HepG2 (cell line): Measurements from ENCODE around the gene GPATCH3. TPM values are rescaled to one million over a fixed set of nuclear protein-coding genes. Genes with fewer than 3 reads are reported as not detected.

Experiments
- ATF3 ChIP-seq: sonication (generic); formaldehyde crosslinking; IDR thresholded peaks from 2 replicates; pipeline ENCODE4 v1.4.0; 2020; ENCODE audit warnings: missing genetic modification reagents
- HNF4G ChIP-seq, 2 experiments: sonication (generic) in 1 of 2; formaldehyde crosslinking in 1 of 2; IDR thresholded peaks; 2 replicates each; pipeline versions ENCODE4 v1.4.0 to v1.6.1; 2011 to 2020; ENCODE audit warnings: borderline replicate concordance in 2 of 2, low read depth in 2 of 2, mild to moderate bottlenecking in 2 of 2, low read length in 1 of 2, missing genetic modification reagents in 1 of 2, moderate library complexity in 1 of 2
- KDM1A ChIP-seq: IDR thresholded peaks from 2 replicates; pipeline ENCODE4 v1.6.1; 2016; ENCODE audit warnings: missing compliant biosample characterization
- MYNN ChIP-seq: sonication (generic); formaldehyde crosslinking; IDR thresholded peaks from 2 replicates; pipeline ENCODE4 v1.4.0; 2020; ENCODE audit warnings: mild to moderate bottlenecking, low read depth, missing genetic modification reagents
- NFKB2 ChIP-seq: sonication (generic); formaldehyde crosslinking; IDR thresholded peaks from 2 replicates; pipeline ENCODE4 v1.4.0; 2020; ENCODE audit warnings: missing genetic modification reagents, borderline replicate concordance
- REXO4 ChIP-seq: sonication (generic); formaldehyde crosslinking; IDR thresholded peaks from 2 replicates; pipeline ENCODE4 v1.8.0; 2022; ENCODE audit warnings: missing genetic modification reagents, mild to moderate bottlenecking, borderline replicate concordance
- SOX13 ChIP-seq, 3 experiments: fragments of 450-650 bp in 1 of 3; sonication (generic) in 1 of 3; formaldehyde crosslinking in 1 of 3; IDR thresholded peaks in 2 of 3; conservative IDR thresholded peaks in 1 of 3; 2 replicates each; pipeline versions ENCODE4 v1.5.0 to v1.6.1; 2016 to 2020; ENCODE audit warnings: antibody characterized with exemption in 1 of 3, mild to moderate bottlenecking in 1 of 3, missing compliant biosample characterization in 1 of 3, missing genetic modification reagents in 1 of 3, moderate library complexity in 1 of 3
- SP1 ChIP-seq, 2 experiments: fragments of 450-650 bp in 1 of 2; sonication (generic) in 1 of 2; formaldehyde crosslinking in 1 of 2; IDR thresholded peaks; 2 replicates each; pipeline versions ENCODE4 v1.4.0 to v1.6.1; 2016 to 2020; ENCODE audit warnings: missing genetic modification reagents in 1 of 2
- SRSF1 ChIP-seq: fragments of 200-400 bp; formaldehyde crosslinking; optimal IDR thresholded peaks from 2 replicates; pipeline ENCODE3; 2017; ENCODE audit warnings: mild to moderate bottlenecking, low read depth, low read length, moderate library complexity
- TFDP1 ChIP-seq: IDR thresholded peaks from 2 replicates; pipeline ENCODE4 v1.6.1; 2016; ENCODE audit warnings: missing compliant biosample characterization, missing genetic modification reagents, borderline replicate concordance
- XBP1 ChIP-seq: sonication (generic); formaldehyde crosslinking; IDR thresholded peaks from 2 replicates; pipeline ENCODE4 v1.5.0; 2020; ENCODE audit warnings: missing genetic modification reagents
- ZBTB26 ChIP-seq: IDR thresholded peaks from 2 replicates; pipeline ENCODE4 v1.6.1; 2016; ENCODE audit warnings: missing compliant biosample characterization, missing genetic modification reagents, borderline replicate concordance
- ZBTB38 ChIP-seq: sonication (generic); formaldehyde crosslinking; IDR thresholded peaks from 2 replicates; pipeline ENCODE4 v1.5.1; 2020; ENCODE audit warnings: mild to moderate bottlenecking, missing genetic modification reagents
- ZNF124 ChIP-seq: sonication (generic); formaldehyde crosslinking; IDR thresholded peaks from 2 replicates; pipeline ENCODE4 v1.4.0; 2020; ENCODE audit warnings: missing genetic modification reagents
- ZNF317 ChIP-seq: sonication (generic); formaldehyde crosslinking; IDR thresholded peaks from 2 replicates; pipeline ENCODE4 v1.5.0; 2020; ENCODE audit warnings: mild to moderate bottlenecking, missing genetic modification reagents
- ZNF329 ChIP-seq: sonication (generic); formaldehyde crosslinking; IDR thresholded peaks from 2 replicates; pipeline ENCODE4 v1.9.0; 2021; ENCODE audit warnings: low read depth, mild to moderate bottlenecking, missing genetic modification reagents
- ZNF432 ChIP-seq: sonication (generic); formaldehyde crosslinking; IDR thresholded peaks from 2 replicates; pipeline ENCODE4 v1.5.0; 2020; ENCODE audit warnings: missing genetic modification reagents, mild to moderate bottlenecking, borderline replicate concordance
- ZNF513 ChIP-seq: sonication (generic); formaldehyde crosslinking; conservative IDR thresholded peaks from 2 replicates; pipeline ENCODE4 v1.5.0; 2020; ENCODE audit warnings: missing genetic modification reagents
- ZNF550 ChIP-seq: sonication (generic); formaldehyde crosslinking; IDR thresholded peaks from 2 replicates; pipeline ENCODE4 v1.4.0; 2020; ENCODE audit warnings: mild to moderate bottlenecking, missing genetic modification reagents, borderline replicate concordance
- ZNF556 ChIP-seq: sonication (generic); formaldehyde crosslinking; IDR thresholded peaks from 2 replicates; pipeline ENCODE4 v1.4.0; 2020; ENCODE audit warnings: mild to moderate bottlenecking, missing genetic modification reagents, borderline replicate concordance
- ZNF839 ChIP-seq: sonication (generic); formaldehyde crosslinking; IDR thresholded peaks from 2 replicates; pipeline ENCODE4 v1.4.0; 2020; ENCODE audit warnings: missing genetic modification reagents, mild to moderate bottlenecking, borderline replicate concordance
- ZUFSP ChIP-seq: sonication (generic); formaldehyde crosslinking; IDR thresholded peaks from 2 replicates; pipeline ENCODE4 v1.9.0; 2021; ENCODE audit warnings: missing genetic modification reagents, mild to moderate bottlenecking, borderline replicate concordance
- polyA plus RNA-seq, 8 experiments: library from polyadenylated mRNA; depleted of rRNA in 3 of 8; stranded (reverse) in 7 of 8; unstranded in 1 of 8; fragments of >200 nt; fragmentation: Illumina TruSeq in 4 of 8; extraction: Trizol in 4 of 8; gene quantifications; 2 replicates each; pipeline versions ENCODE4 v1.2.1 to v1.2.3, GENCODE V29; 2011 to 2016; ENCODE audit warnings: low read depth in 4 of 8, missing spikeins in 1 of 8, mixed read lengths in 1 of 8; ENCODE audit not compliant: insufficient read depth in 1 of 8
- total RNA-seq, 5 experiments: library from RNA; depleted of rRNA; stranded (reverse); fragments of >200 nt; fragmentation: Illumina TruSeq; extraction: Trizol; gene quantifications; 2 replicates each; pipeline ENCODE4 v1.2.3, GENCODE V29; 2016; ENCODE audit warnings: low read depth in 1 of 5

The GPATCH3 gene
- total and polyA plus RNA-seq, 2 of the 13 experiments (the other 11 are each of a cell fraction or from before 2014, with no cell fraction given): 8.3 to 11.0 TPM

GRCh38 chr1:26911399-26912146 lies 11.3 kb upstream of the GPATCH3 start (continued):
- TF ChIP-seq ZBTB26 (CRISPR knock-in tag) (no peak), ZNF513 (CRISPR knock-in tag) (0 out of 2 replicates have a peak, but pooled peaks have one; percentile 79), ZNF124 (CRISPR knock-in tag) (no peak), ZNF329 (no peak), REXO4 (CRISPR knock-in tag) (no peak), NFKB2 (CRISPR knock-in tag) (peak; percentile 63; the same call in 1 of the 2 replicates), ATF3 (CRISPR knock-in tag) (no peak), ZNF317 (no peak), KDM1A (CRISPR knock-in tag) (no peak), XBP1 (CRISPR knock-in tag) (no peak), SOX13 (IDR thresholded peaks at IDR 0.05) (no peak), SOX13 (CRISPR knock-in tag; conservative IDR thresholded peaks at IDR 0.05 in 1 of 2, IDR thresholded peaks at IDR 0.05 in 1 of 2) (no peak), SP1 (IDR thresholded peaks at IDR 0.05) (no peak), SP1 (CRISPR knock-in tag; IDR thresholded peaks at IDR 0.05) (no peak), ZBTB38 (CRISPR knock-in tag) (no peak), MYNN (CRISPR knock-in tag) (no peak), TFDP1 (CRISPR knock-in tag) (0 out of 2 replicates have a peak, but pooled peaks have one; percentile 2), ZNF550 (CRISPR knock-in tag) (no peak), ZNF839 (no peak), ZNF556 (CRISPR knock-in tag) (no peak), ZUFSP (CRISPR knock-in tag) (no peak), HNF4G (IDR thresholded peaks at IDR 0.05; ENCODE audit: borderline replicate concordance, low read depth, low read length) (no peak), HNF4G (CRISPR knock-in tag; IDR thresholded peaks at IDR 0.05; ENCODE audit: borderline replicate concordance, low read depth) (no peak), SRSF1 (no peak), ZNF432 (CRISPR knock-in tag) (no peak)
